NCI-H2196 (cell line): ENCODE results near the gene DCC.

Experiments
- DNase-seq: peaks from one replicate; lab custom pipeline; 2025; ENCODE audit not compliant: unreplicated experiment; lab: John Stamatoyannopoulos, UW

DCC gene

GRCh38 chr18:52577795-52578194 lies 237.8 kb downstream of the DCC start:
- DNase-seq = no peak

- DNase-seq = no peak
Observed at GRCh38 chr18:52582061-52582460, 242.1 kb downstream of the DCC start.

GRCh38 chr18:52582516-52582915 lies 242.5 kb downstream of the DCC start:
- no peak for DNase-seq

GRCh38 chr18:52588931-52589330 lies 248.9 kb downstream of the DCC start:
- no peak for DNase-seq

- no peak for DNase-seq
Observed at GRCh38 chr18:52596748-52597435, 256.9 kb downstream of the DCC start.

GRCh38 chr18:52598921-52599320 lies 258.9 kb downstream of the DCC start:
- no peak for DNase-seq

GRCh38 chr18:52602820-52603219 lies 262.8 kb downstream of the DCC start:
- no peak for DNase-seq

- DNase-seq = no peak
Observed at GRCh38 chr18:52605345-52605744, 265.3 kb downstream of the DCC start.

GRCh38 chr18:52607985-52608384 lies 268.0 kb downstream of the DCC start:
- no peak for DNase-seq

GRCh38 chr18:52610451-52611115 lies 270.6 kb downstream of the DCC start:
- no peak for DNase-seq

- no peak for DNase-seq
Observed at GRCh38 chr18:52612406-52612805, 272.4 kb downstream of the DCC start.

GRCh38 chr18:52615321-52615720 lies 275.3 kb downstream of the DCC start:
- DNase-seq = no peak

GRCh38 chr18:52615943-52616342 lies 275.9 kb downstream of the DCC start:
- no peak for DNase-seq

GRCh38 chr18:52617931-52618330 lies 277.9 kb downstream of the DCC start:
- no peak for DNase-seq

GRCh38 chr18:52620926-52621439 lies 281.0 kb downstream of the DCC start:
- DNase-seq = no peak

- no peak for DNase-seq
Observed at GRCh38 chr18:52624702-52625101, 284.7 kb downstream of the DCC start.

- no peak for DNase-seq
Observed at GRCh38 chr18:52636536-52636935, 296.5 kb downstream of the DCC start.

GRCh38 chr18:52648201-52648600 lies 308.2 kb downstream of the DCC start:
- DNase-seq = no peak

- DNase-seq = no peak
Observed at GRCh38 chr18:52652391-52652790, 312.4 kb downstream of the DCC start.

GRCh38 chr18:52657043-52657805 lies 317.2 kb downstream of the DCC start:
- no peak for DNase-seq

GRCh38 chr18:52667463-52668065 lies 327.6 kb downstream of the DCC start:
- DNase-seq = no peak
